BJ (cell line): ENCODE data around the gene SLC35D2. TPM values are rescaled to one million over a fixed set of nuclear protein-coding genes. Genes with fewer than 3 reads are reported as not detected.
A peak's percentile ranks its signal among the peaks of the same experiment; 100 is the strongest.
"Not testable (repeated sequence)": the region's sequence is repeated elsewhere in the genome, so short reads cannot be mapped to it uniquely, and the experiment has no call there.

ENCODE experiments used
- CTCF ChIA-PET: fragments of 350-600 bp; formaldehyde crosslinking; extraction: SDS; loops from one replicate; lab custom pipeline; 2021; ENCODE audit warnings: antibody characterized with exemption, inconsistent platforms; lab: Yijun Ruan, JAX
- POLR2A ChIA-PET: fragments of 300-600 bp; sonication (Branson Sonifier 250); formaldehyde crosslinking; extraction: SDS; loops from one replicate; lab custom pipeline; 2021; ENCODE audit warnings: antibody characterized with exemption; lab: Charles Lee
- DNase-seq: peaks from one replicate; pipeline ENCODE4 v3.0.0-alpha.2; 2011; ENCODE audit warnings: low read depth
- H3K27me3 ChIP-seq: 2 replicates; pipeline ENCODE4 v1.6.0; 2011; ENCODE audit warnings: low read length; ENCODE audit not compliant: control insufficient read depth, insufficient read depth
- H3K36me3 ChIP-seq: 2 replicates; pipeline ENCODE4 v1.5.1; 2011; ENCODE audit warnings: low read length; ENCODE audit not compliant: control insufficient read depth, insufficient read depth
- H3K4me3 ChIP-seq: 2 replicates; pipeline ENCODE4 v1.5.1; 2011; ENCODE audit warnings: low read depth, mild to moderate bottlenecking, control low read depth, low read length
- polyA plus RNA-seq: library from polyadenylated mRNA; depleted of rRNA; stranded (reverse); fragments of >200 nt; gene quantifications from 2 replicates; pipeline ENCODE4 v1.2.3, GENCODE V29; 2011
- TF ChIP-seq, protein P1 (sequence below): IDR thresholded peaks from 2 replicates; pipeline ENCODE4 v1.5.1; 2011; ENCODE audit warnings: low read depth, mild to moderate bottlenecking, control low read depth, inconsistent platforms, low read length, moderate library complexity; ENCODE audit not compliant: insufficient read depth

Gene SLC35D2
- polyA plus RNA-seq, 1 experiment, result 11.3 TPM

DNA sequence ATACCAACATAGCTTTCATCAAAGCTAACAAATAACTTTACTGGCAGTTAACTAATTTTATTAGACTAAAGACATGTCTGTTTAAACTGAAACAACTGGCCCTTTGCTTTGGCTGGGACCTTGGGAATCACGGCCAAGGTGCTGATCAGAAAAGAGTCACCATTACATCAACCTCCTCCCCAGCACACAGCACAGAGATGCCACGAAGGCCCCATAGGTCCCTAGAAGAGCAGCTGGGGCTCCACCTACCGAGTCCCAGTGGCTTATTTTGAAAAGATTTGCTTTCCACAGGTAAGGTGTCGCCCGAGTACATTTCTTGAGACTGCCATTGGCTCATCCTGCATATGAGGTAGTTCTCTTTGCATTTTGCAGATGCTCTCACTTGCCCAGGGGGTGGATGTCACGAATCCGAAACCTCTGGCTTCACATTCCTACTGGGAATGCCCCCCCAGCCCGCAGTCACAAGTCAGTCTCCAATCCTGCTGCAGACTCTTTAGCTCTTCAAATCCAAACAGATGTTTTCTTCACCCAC is 62.7 kb downstream of the SLC35D2 start:
- DNase-seq, result no peak
- Histone ChIP-seq H3K27me3 (no peaks in the 10 kb centered on the region), H3K36me3 (peaks cover 4% of the 10 kb centered on the region; the same call in 1 of the 2 replicates), H3K4me3 (no peak overlapping the region)
- ChIA-PET CTCF (interaction anchor here (3.0 kb wide), 1 partner anchor 89 kb away, joined by 14 read pairs; no protein-coding TSS in a partner anchor), POLR2A (no interaction called here)
- TF ChIP-seq, protein P1, sequence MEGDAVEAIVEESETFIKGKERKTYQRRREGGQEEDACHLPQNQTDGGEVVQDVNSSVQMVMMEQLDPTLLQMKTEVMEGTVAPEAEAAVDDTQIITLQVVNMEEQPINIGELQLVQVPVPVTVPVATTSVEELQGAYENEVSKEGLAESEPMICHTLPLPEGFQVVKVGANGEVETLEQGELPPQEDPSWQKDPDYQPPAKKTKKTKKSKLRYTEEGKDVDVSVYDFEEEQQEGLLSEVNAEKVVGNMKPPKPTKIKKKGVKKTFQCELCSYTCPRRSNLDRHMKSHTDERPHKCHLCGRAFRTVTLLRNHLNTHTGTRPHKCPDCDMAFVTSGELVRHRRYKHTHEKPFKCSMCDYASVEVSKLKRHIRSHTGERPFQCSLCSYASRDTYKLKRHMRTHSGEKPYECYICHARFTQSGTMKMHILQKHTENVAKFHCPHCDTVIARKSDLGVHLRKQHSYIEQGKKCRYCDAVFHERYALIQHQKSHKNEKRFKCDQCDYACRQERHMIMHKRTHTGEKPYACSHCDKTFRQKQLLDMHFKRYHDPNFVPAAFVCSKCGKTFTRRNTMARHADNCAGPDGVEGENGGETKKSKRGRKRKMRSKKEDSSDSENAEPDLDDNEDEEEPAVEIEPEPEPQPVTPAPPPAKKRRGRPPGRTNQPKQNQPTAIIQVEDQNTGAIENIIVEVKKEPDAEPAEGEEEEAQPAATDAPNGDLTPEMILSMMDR, result no peak

DNA sequence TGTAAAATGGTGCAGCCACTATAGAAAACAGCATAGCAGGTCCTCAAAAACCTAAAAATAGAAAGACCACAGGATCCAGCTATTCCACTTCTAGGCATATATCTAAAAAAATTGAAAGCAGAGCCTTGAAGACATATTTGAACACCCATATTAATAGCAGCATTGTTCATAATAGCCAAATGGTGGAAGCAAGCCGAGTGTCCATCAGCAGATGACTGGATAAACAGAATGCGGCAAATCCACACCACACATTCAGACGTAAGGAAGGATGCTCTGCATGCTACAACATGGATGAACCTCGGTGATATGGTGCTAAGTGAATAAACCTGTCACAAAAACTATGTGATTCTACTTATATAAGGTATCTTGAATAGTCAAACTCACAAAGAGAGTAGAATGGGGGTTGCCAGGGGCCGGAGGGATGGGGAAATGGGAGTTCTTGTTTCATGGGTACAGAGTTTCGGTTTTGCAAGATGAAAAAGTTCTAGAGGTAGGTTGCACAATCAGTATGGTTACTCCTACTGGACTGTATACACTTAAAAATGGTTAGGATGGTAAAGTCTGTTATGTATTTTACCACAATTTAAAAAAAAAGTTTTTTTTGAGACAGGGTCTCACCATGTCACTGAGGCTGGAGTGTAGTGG is 64.5 kb downstream of the SLC35D2 start:
- TF ChIP-seq, protein P1, result no peak
- CTCF ChIA-PET, result interaction anchor here (3.0 kb wide), 1 partner anchor 87 kb away, joined by 14 read pairs; no protein-coding TSS in a partner anchor
- no peak for DNase-seq
- Histone ChIP-seq H3K4me3 (no peak overlapping the region), H3K27me3 (no peaks in the 10 kb centered on the region), H3K36me3 (peaks cover 2% of the 10 kb centered on the region; the same call in 1 of the 2 replicates)
- POLR2A ChIA-PET, result no interaction called here

DNA sequence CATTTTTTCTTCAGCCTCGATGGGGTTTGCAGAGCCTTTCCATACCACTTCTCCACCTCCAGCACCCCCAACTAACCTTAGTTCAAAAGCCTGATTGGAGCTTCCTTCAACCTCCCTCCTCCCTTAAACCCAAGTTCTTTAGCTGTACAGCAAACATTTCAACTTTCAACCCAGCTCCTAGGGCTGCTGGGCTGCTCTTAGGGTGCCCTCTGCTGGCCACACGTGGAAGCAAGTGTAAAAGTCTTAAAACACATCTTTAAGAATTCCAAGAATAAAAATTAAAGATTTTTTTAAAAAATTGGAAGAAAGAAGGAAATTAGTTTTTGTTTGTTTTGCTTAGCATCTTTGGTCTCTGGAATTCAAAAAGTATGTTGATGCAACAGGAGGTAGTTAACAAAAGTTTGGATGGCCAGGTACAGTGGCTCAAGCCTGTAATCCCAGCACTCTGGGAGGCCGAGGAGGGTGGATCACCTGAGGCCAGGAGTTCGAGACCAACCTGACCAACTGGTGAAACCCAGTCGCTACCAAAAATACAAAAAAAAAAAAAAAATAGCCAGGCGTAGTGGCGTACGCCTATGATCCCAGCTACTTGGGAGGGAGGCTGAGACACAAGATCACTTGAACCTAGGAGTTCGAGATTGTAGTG is 66.1 kb downstream of the SLC35D2 start:
- DNase-seq, result no peak
- TF ChIP-seq, protein P1, result peak; percentile 90
- Histone ChIP-seq H3K4me3 (no peak overlapping the region), H3K27me3 (no peaks in the 10 kb centered on the region), H3K36me3 (peaks cover 2% of the 10 kb centered on the region; the same call in 1 of the 2 replicates)
- ChIA-PET CTCF (interaction anchor here (0.6 to 3.8 kb wide), 18 partner anchors 9 to 464 kb away, joined by 3 to 29 read pairs (median 4); no protein-coding TSS in a partner anchor), POLR2A (interaction anchor here (0.5 to 0.6 kb wide), 3 partner anchors 27 to 180 kb away, joined by 3 to 5 read pairs (median 5); no protein-coding TSS in a partner anchor)

DNA sequence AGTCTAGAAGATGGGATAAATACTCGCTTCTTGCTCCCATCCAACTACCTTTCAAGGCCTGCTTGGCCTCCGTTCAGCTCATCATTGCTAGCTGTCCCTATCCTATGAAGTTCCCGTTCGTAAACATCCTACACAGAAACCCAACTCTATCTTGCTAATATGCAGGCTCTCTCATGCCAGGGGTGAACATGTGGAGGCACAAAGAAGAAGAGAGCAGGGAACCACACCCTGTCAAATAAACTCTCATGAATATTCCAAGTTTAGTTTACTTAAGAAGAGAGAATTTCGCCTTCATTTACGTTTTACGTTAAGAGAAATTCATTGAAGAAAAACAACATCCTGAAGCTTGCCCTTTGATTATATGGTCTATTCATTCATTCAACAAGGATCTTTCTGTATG is 73.7 kb downstream of the SLC35D2 start:
- ChIA-PET CTCF (interaction anchor here (0.8 to 0.9 kb wide), 2 partner anchors 77 to 1360 kb away, joined by 3 read pairs; no protein-coding TSS in a partner anchor), POLR2A (no interaction called here)
- DNase-seq, result no peak
- TF ChIP-seq, protein P1, result no peak
- Histone ChIP-seq H3K27me3 (no peaks in the 10 kb centered on the region; the same call in 1 of the 2 replicates), H3K36me3 (no peaks in the 10 kb centered on the region), H3K4me3 (no peak overlapping the region)

DNA sequence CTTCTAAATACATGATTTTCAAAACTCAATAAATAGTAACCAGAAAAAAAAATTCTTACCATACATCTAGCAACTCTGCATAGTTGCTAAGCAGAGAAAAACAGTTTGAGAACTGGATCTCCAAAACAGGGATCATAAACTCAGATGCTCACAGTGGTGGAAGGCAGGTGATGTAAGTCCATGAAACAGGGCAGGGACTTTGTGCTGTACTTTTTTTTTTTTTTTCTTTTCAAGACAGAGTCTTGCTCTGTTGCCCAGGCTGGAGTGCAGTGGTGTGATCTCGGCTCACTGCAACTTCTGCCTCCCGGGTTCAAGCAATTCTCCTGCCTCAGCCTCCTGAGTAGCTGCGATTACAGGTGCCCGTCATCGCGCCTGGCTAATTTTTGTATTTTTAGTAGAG is 76.6 kb downstream of the SLC35D2 start:
- CTCF ChIA-PET, H3K27me3 ChIP-seq, H3K36me3 ChIP-seq, H3K4me3 ChIP-seq, POLR2A ChIA-PET, DNase-seq: not testable (repeated sequence)
